MM.1S (cell line): ENCODE measurements around the gene ZNF681.
"Not testable (repeated sequence)": the region's sequence is repeated elsewhere in the genome, so short reads cannot be mapped to it uniquely, and the experiment has no call there.

Experiments
- DNase-seq: peaks from one replicate; pipeline ENCODE4 v3.0.0-alpha.2; 2015
- H2AFZ ChIP-seq: fragments of 300-600 bp; sonication (generic); 2 replicates; pipeline ENCODE4 v1.6.0; 2016; ENCODE audit warnings: antibody characterized with exemption, low read length
- H3F3A ChIP-seq: fragments of 300-600 bp; sonication (generic); 2 replicates; pipeline ENCODE4 v1.6.1; 2016; ENCODE audit warnings: mild to moderate bottlenecking, antibody characterized with exemption, low read length, moderate library complexity, mixed read lengths; ENCODE audit not compliant: insufficient read depth
- H3K27ac ChIP-seq: fragments of 300-600 bp; sonication (generic); 2 replicates; pipeline ENCODE4 v1.5.1; 2016; ENCODE audit warnings: mild to moderate bottlenecking, low read length
- H3K27me3 ChIP-seq: fragments of 300-600 bp; sonication (generic); replicated peaks from 2 replicates; pipeline ENCODE4 v1.6.0; 2016; ENCODE audit warnings: low read length; ENCODE audit not compliant: insufficient read depth
- H3K36me3 ChIP-seq: fragments of 300-600 bp; sonication (generic); replicated peaks from 2 replicates; pipeline ENCODE4 v1.6.1; 2016; ENCODE audit warnings: mild to moderate bottlenecking, low read length, mixed read lengths; ENCODE audit not compliant: insufficient read depth
- H3K4me1 ChIP-seq: fragments of 300-600 bp; sonication (generic); 2 replicates; pipeline ENCODE4 v1.6.1; 2016; ENCODE audit warnings: low read length, mixed read lengths
- H3K4me2 ChIP-seq: fragments of 300-600 bp; sonication (generic); 2 replicates; pipeline ENCODE4 v1.6.0; 2016; ENCODE audit warnings: low read depth, low read length
- H3K4me3 ChIP-seq: fragments of 300-600 bp; sonication (generic); 2 replicates; pipeline ENCODE4 v1.5.1; 2016; ENCODE audit warnings: low read length, mixed read lengths
- H3K79me2 ChIP-seq: fragments of 300-600 bp; sonication (generic); 2 replicates; pipeline ENCODE4 v1.6.1; 2016; ENCODE audit warnings: mixed run types, low read length, mixed read lengths
- H3K9ac ChIP-seq: fragments of 300-600 bp; sonication (generic); 2 replicates; pipeline ENCODE4 v1.6.1; 2016; ENCODE audit warnings: low read length, mixed read lengths
- H3K9me2 ChIP-seq: fragments of 300-600 bp; sonication (generic); replicated peaks from 2 replicates; pipeline ENCODE4 v1.6.1; 2016; ENCODE audit warnings: mild to moderate bottlenecking, low read length, mixed read lengths; ENCODE audit not compliant: insufficient read depth
- H3K9me3 ChIP-seq: fragments of 300-600 bp; sonication (generic); replicated peaks from 2 replicates; pipeline ENCODE4 v1.6.1; 2016; ENCODE audit warnings: mild to moderate bottlenecking, low read length, mixed read lengths; ENCODE audit not compliant: insufficient read depth
- H4K20me1 ChIP-seq: fragments of 300-600 bp; sonication (generic); 2 replicates; pipeline ENCODE4 v1.6.1; 2016; ENCODE audit warnings: mild to moderate bottlenecking, low read length, moderate library complexity, mixed read lengths; ENCODE audit not compliant: insufficient read depth
- CTCF ChIP-seq: fragments of 300-600 bp; sonication (generic); IDR thresholded peaks from 2 replicates; pipeline ENCODE4 v1.5.1; 2016; ENCODE audit warnings: antibody characterized with exemption, low read length, mixed read lengths
- EZH2 ChIP-seq: fragments of 300-600 bp; sonication (generic); optimal IDR thresholded peaks from 2 replicates; pipeline ENCODE3; 2017; ENCODE audit warnings: low read depth, mild to moderate bottlenecking, antibody characterized with exemption, low read length, mixed read lengths
- EZH2phosphoT487 ChIP-seq: fragments of 300-600 bp; sonication (generic); IDR thresholded peaks from 2 replicates; pipeline ENCODE4 v1.6.1; 2018; ENCODE audit warnings: antibody characterized with exemption, low read length

ZNF681 gene

DNA sequence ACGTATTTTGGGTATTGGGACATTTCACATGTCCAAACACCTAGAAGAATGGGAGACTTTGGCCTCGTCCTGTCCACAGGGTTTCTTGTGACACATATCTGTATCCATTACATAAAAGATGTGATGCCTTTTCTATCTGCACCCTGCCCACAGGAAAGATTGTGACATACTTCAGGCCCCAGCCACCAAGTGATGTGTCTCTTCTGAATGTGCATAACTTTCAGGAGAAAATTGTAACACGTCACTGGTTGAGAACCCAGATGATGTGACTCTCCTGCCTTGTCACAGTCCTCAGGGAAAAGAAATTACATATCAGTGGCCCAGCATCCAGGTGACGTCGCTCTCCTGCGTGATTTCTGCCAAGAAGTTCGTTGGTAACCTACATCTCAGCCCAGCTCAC is 21.0 kb upstream of the ZNF681 start:
- Histone ChIP-seq H3K27ac (no peak overlapping the region), H3K36me3 (no peaks in the 10 kb centered on the region), H3K4me2 (no peak overlapping the region), H3K9ac (no peak overlapping the region), H3K79me2 (no peaks in the 10 kb centered on the region), H3K9me2 (no peaks in the 10 kb centered on the region), H3K27me3 (no peaks in the 10 kb centered on the region), H3F3A (no peaks in the 10 kb centered on the region), H3K9me3 (no peaks in the 10 kb centered on the region), H4K20me1 (no peaks in the 10 kb centered on the region), H3K4me3 (no peak overlapping the region), H3K4me1 (0 out of 2 replicates have a peak, but pooled peaks cover 5% of the 10 kb centered on the region), H2AFZ (no peak overlapping the region)
- DNase-seq = no peak
- TF ChIP-seq CTCF (no peak), EZH2phosphoT487 (no peak), EZH2 (no peak)

GRCh38 chr19:23778566-23778965 is 19.9 kb upstream of the ZNF681 start:
- Histone ChIP-seq H3K79me2 (no peaks in the 10 kb centered on the region), H3K27ac (no peak overlapping the region), H3K9me3 (no peaks in the 10 kb centered on the region), H2AFZ (no peak overlapping the region), H3K9me2 (no peaks in the 10 kb centered on the region), H3K36me3 (no peaks in the 10 kb centered on the region), H3F3A (no peaks in the 10 kb centered on the region), H3K4me1 (no peaks in the 10 kb centered on the region), H3K4me2 (no peak overlapping the region), H3K9ac (no peak overlapping the region), H3K4me3 (no peak overlapping the region), H4K20me1 (no peaks in the 10 kb centered on the region), H3K27me3 (no peaks in the 10 kb centered on the region)
- no peak for TF ChIP-seq EZH2
- TF ChIP-seq EZH2phosphoT487 = no peak
- no peak for TF ChIP-seq CTCF
- no peak for DNase-seq

- not testable (repeated sequence) for DNase-seq, H3K4me3 ChIP-seq, H3K27me3 ChIP-seq, H3F3A ChIP-seq, H4K20me1 ChIP-seq, H3K9me2 ChIP-seq, H2AFZ ChIP-seq, H3K27ac ChIP-seq, H3K79me2 ChIP-seq, H3K9ac ChIP-seq, H3K9me3 ChIP-seq, H3K4me1 ChIP-seq, H3K4me2 ChIP-seq, H3K36me3 ChIP-seq
Observed at GRCh38 chr19:23778036-23778435, 19.3 kb upstream of the ZNF681 start.

GRCh38 chr19:23777216-23777615 is 18.5 kb upstream of the ZNF681 start:
- Histone ChIP-seq H3K79me2 (no peaks in the 10 kb centered on the region), H4K20me1 (no peaks in the 10 kb centered on the region), H3K9ac (no peak overlapping the region), H3K9me2 (no peaks in the 10 kb centered on the region), H3K27ac (no peak overlapping the region), H3K4me3 (no peak overlapping the region), H3F3A (no peaks in the 10 kb centered on the region), H3K36me3 (no peaks in the 10 kb centered on the region), H3K4me1 (no peaks in the 10 kb centered on the region), H3K9me3 (no peaks in the 10 kb centered on the region), H3K27me3 (no peaks in the 10 kb centered on the region), H2AFZ (no peak overlapping the region), H3K4me2 (no peak overlapping the region)
- no peak for DNase-seq
- no peak for TF ChIP-seq EZH2phosphoT487
- TF ChIP-seq CTCF = no peak
- TF ChIP-seq EZH2 = no peak
